ENCODE measurements around the gene HDHD5. TPM values are rescaled to one million over a fixed set of nuclear protein-coding genes. Genes with fewer than 3 reads are reported as not detected.

Gene HDHD5
- total RNA-seq, 2 experiments from 2014 or later = 11.0 to 11.6 TPM

DNA sequence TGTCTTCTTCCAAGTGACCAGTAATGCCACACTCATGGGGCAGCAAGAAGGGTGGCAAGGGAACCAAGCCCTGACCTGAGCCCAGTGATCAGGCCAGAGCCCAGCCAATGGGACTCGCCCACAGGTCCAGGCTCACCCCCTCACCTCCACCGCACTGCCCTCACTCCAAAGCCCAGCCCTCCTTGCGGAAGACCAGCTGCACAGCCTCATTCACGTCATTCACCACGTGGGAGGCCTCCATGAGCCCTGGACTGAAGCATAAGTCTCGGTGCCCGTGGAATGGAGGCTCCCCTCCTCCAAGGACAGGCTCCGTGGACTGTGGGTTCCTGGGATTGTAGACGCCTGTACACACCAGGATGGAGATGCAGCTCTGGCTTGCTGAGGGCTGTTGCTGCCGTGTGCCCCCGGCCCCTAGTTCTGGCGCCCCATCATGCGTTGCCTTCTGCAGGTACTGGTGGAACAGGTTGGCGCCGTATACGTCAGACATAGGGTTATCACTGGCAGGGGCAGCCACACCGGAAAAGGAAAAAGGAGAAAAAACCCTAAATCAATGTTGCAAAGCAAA is 21.1 kb downstream of the HDHD5 start:
- peaks cover 4% of the 10 kb centered on the region for H3K4me1 Mint-ChIP-seq (ENCODE audit: low read depth)
- H3K9me3 Mint-ChIP-seq = no peaks in the 10 kb centered on the region
- Histone ChIP-seq H3K27me3 (ENCODE audit: control insufficient read depth in 1 of 2, insufficient read depth in 2 of 2, low read length in 2 of 2) (no peaks in the 10 kb centered on the region), H3K4me3 (ENCODE audit: low read length) (no peak overlapping the region), H3K27ac (ENCODE audit: low read depth in 1 of 2, low read length in 2 of 2) (no peak overlapping the region), H3K36me3 (ENCODE audit: insufficient read depth, low read length) (peaks cover 40% of the 10 kb centered on the region), H3K4me1 (ENCODE audit: insufficient read depth, low read length) (no peaks in the 10 kb centered on the region), H3K9me3 (ENCODE audit: control insufficient read depth in 1 of 2, insufficient read depth in 1 of 2, low read length in 2 of 2) (no peaks in the 10 kb centered on the region)
- no peak overlapping the region for H3K4me3 Mint-ChIP-seq
- intact Hi-C loops (cut with DNase I, micrococcal nuclease) = no loop called here
- DNase-seq (no peak), ATAC-seq (ENCODE audit: poor library complexity) (no peak)
- peaks cover 58% of the 10 kb centered on the region for H3K36me3 Mint-ChIP-seq (ENCODE audit: low read depth)
- POLR2A ChIA-PET = no interaction called here
- TF ChIP-seq, protein P1, sequence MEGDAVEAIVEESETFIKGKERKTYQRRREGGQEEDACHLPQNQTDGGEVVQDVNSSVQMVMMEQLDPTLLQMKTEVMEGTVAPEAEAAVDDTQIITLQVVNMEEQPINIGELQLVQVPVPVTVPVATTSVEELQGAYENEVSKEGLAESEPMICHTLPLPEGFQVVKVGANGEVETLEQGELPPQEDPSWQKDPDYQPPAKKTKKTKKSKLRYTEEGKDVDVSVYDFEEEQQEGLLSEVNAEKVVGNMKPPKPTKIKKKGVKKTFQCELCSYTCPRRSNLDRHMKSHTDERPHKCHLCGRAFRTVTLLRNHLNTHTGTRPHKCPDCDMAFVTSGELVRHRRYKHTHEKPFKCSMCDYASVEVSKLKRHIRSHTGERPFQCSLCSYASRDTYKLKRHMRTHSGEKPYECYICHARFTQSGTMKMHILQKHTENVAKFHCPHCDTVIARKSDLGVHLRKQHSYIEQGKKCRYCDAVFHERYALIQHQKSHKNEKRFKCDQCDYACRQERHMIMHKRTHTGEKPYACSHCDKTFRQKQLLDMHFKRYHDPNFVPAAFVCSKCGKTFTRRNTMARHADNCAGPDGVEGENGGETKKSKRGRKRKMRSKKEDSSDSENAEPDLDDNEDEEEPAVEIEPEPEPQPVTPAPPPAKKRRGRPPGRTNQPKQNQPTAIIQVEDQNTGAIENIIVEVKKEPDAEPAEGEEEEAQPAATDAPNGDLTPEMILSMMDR (IDR thresholded peaks at IDR 0.05) = no peak
- H3K27me3 Mint-ChIP-seq = no peaks in the 10 kb centered on the region
- no peak overlapping the region for H3K27ac Mint-ChIP-seq
- CTCF ChIA-PET = no interaction called here

- Histone ChIP-seq H3K4me1 (ENCODE audit: insufficient read depth, low read length) (no peaks in the 10 kb centered on the region), H3K27ac (ENCODE audit: low read depth in 1 of 2, low read length in 2 of 2) (no peak overlapping the region), H3K36me3 (ENCODE audit: insufficient read depth, low read length) (peaks cover 33% of the 10 kb centered on the region), H3K9me3 (ENCODE audit: control insufficient read depth in 1 of 2, insufficient read depth in 1 of 2, low read length in 2 of 2) (no peaks in the 10 kb centered on the region), H3K27me3 (ENCODE audit: control insufficient read depth in 1 of 2, insufficient read depth in 2 of 2, low read length in 2 of 2) (no peaks in the 10 kb centered on the region), H3K4me3 (ENCODE audit: low read length) (no peak overlapping the region)
- H3K9me3 Mint-ChIP-seq = no peaks in the 10 kb centered on the region
- no peaks in the 10 kb centered on the region for H3K27me3 Mint-ChIP-seq
- POLR2A ChIA-PET = no interaction called here
- CTCF ChIA-PET = no interaction called here
- H3K36me3 Mint-ChIP-seq (ENCODE audit: low read depth) = peaks cover 50% of the 10 kb centered on the region
- DNase-seq (no peak), ATAC-seq (ENCODE audit: poor library complexity) (no peak)
- peaks cover 4% of the 10 kb centered on the region for H3K4me1 Mint-ChIP-seq (ENCODE audit: low read depth)
- no peak overlapping the region for H3K27ac Mint-ChIP-seq
- TF ChIP-seq, protein P1 (IDR thresholded peaks at IDR 0.05) = no peak
- H3K4me3 Mint-ChIP-seq = no peak overlapping the region
- intact Hi-C loops (cut with DNase I, micrococcal nuclease) = no loop called here
Measured at GRCh38 chr22:17137170-17137569, 21.9 kb downstream of the HDHD5 start.

- no peaks in the 10 kb centered on the region for H3K9me3 Mint-ChIP-seq
- TF ChIP-seq, protein P1 (IDR thresholded peaks at IDR 0.05) = no peak
- Histone ChIP-seq H3K36me3 (ENCODE audit: insufficient read depth, low read length) (peaks cover 15% of the 10 kb centered on the region), H3K4me3 (ENCODE audit: low read length) (no peak overlapping the region), H3K27me3 (ENCODE audit: control insufficient read depth in 1 of 2, insufficient read depth in 2 of 2, low read length in 2 of 2) (no peaks in the 10 kb centered on the region), H3K27ac (ENCODE audit: low read depth in 1 of 2, low read length in 2 of 2) (no peak overlapping the region), H3K9me3 (ENCODE audit: control insufficient read depth in 1 of 2, insufficient read depth in 1 of 2, low read length in 2 of 2) (no peaks in the 10 kb centered on the region), H3K4me1 (ENCODE audit: insufficient read depth, low read length) (no peaks in the 10 kb centered on the region)
- ATAC-seq (ENCODE audit: poor library complexity) (no peak), DNase-seq (no peak)
- no peaks in the 10 kb centered on the region for H3K4me1 Mint-ChIP-seq (ENCODE audit: low read depth)
- H3K27me3 Mint-ChIP-seq = no peaks in the 10 kb centered on the region
- POLR2A ChIA-PET = interaction anchor here (0.6 kb wide), 1 partner anchor 101 kb away, joined by 3 read pairs; no protein-coding TSS in a partner anchor
- H3K27ac Mint-ChIP-seq = no peak overlapping the region
- intact Hi-C loops (cut with DNase I, micrococcal nuclease) = no loop called here
- H3K36me3 Mint-ChIP-seq (ENCODE audit: low read depth) = peaks cover 34% of the 10 kb centered on the region
- CTCF ChIA-PET = no interaction called here
- no peak overlapping the region for H3K4me3 Mint-ChIP-seq
Measured at GRCh38 chr22:17135153-17135760, 23.8 kb downstream of the HDHD5 start.
